Loucy (cell line): ENCODE measurements around the gene TMEM87A.

Experiments used
- H2AFZ ChIP-seq: fragments of 200-600 bp; sonication (generic); 2 replicates; pipeline ENCODE4 v1.6.0; 2016; ENCODE audit warnings: antibody characterized with exemption, mild to moderate bottlenecking, low read length, moderate library complexity
- H3F3A ChIP-seq: fragments of 200-600 bp; 2 replicates; pipeline ENCODE4 v1.6.0; 2016; ENCODE audit warnings: antibody characterized with exemption, low read depth, mild to moderate bottlenecking
- H3K27me3 ChIP-seq: fragments of 200-600 bp; sonication (generic); 2 replicates; pipeline ENCODE4 v1.6.1; 2014; ENCODE audit warnings: low read length, mild to moderate bottlenecking; ENCODE audit not compliant: insufficient read depth, poor library complexity, severe bottlenecking
- H3K36me3 ChIP-seq: fragments of 200-600 bp; sonication (generic); 2 replicates; pipeline ENCODE4 v1.6.1; 2016; ENCODE audit warnings: low read length; ENCODE audit not compliant: insufficient read depth
- H3K4me1 ChIP-seq: fragments of 200-600 bp; sonication (generic); 2 replicates; pipeline ENCODE4 v1.5.1; 2014; ENCODE audit warnings: low read length, mild to moderate bottlenecking; ENCODE audit not compliant: insufficient read depth, poor library complexity, severe bottlenecking
- H3K4me2 ChIP-seq: fragments of 200-600 bp; sonication (generic); 2 replicates; pipeline ENCODE4 v1.6.0; 2014; ENCODE audit warnings: antibody characterized with exemption, low read length, low read depth, mild to moderate bottlenecking; ENCODE audit not compliant: poor library complexity, severe bottlenecking
- H3K4me3 ChIP-seq: fragments of 200-600 bp; sonication (generic); 2 replicates; pipeline ENCODE4 v1.5.1; 2014; ENCODE audit warnings: low read length, mild to moderate bottlenecking, mixed read lengths; ENCODE audit not compliant: poor library complexity, severe bottlenecking
- H3K79me2 ChIP-seq: fragments of 200-600 bp; sonication (generic); 2 replicates; pipeline ENCODE4 v1.6.1; 2014; ENCODE audit warnings: low read length; ENCODE audit not compliant: insufficient read depth
- H3K9ac ChIP-seq: fragments of 200-600 bp; sonication (generic); 2 replicates; pipeline ENCODE4 v1.6.0; 2014; ENCODE audit warnings: mild to moderate bottlenecking, low read depth, low read length, moderate library complexity; ENCODE audit not compliant: poor library complexity, severe bottlenecking
- H3K9me2 ChIP-seq: fragments of 200-600 bp; sonication (generic); replicated peaks from 2 replicates; pipeline ENCODE4 v1.6.1; 2016; ENCODE audit warnings: low read depth, low read length, mixed read lengths
- H3K9me3 ChIP-seq: fragments of 200-600 bp; sonication (generic); 2 replicates; pipeline ENCODE4 v1.6.1; 2014; ENCODE audit warnings: mild to moderate bottlenecking, antibody characterized with exemption, low read length, low read depth; ENCODE audit not compliant: insufficient read depth
- H4K20me1 ChIP-seq: fragments of 200-600 bp; sonication (generic); 2 replicates; pipeline ENCODE4 v1.6.0; 2014; ENCODE audit warnings: antibody characterized with exemption, low read length, mild to moderate bottlenecking; ENCODE audit not compliant: insufficient read depth, poor library complexity, severe bottlenecking
- CTCF ChIP-seq: fragments of 200-600 bp; sonication (generic); conservative IDR thresholded peaks from 2 replicates; pipeline ENCODE4 v1.5.1; 2014; ENCODE audit warnings: mild to moderate bottlenecking, antibody characterized with exemption, low read length
- EZH2phosphoT487 ChIP-seq: fragments of 200-600 bp; IDR thresholded peaks from 2 replicates; pipeline ENCODE4 v1.6.1; 2018; ENCODE audit warnings: antibody characterized with exemption, mild to moderate bottlenecking, moderate library complexity, borderline replicate concordance

Gene TMEM87A

GRCh38 chr15:42198516-42198915 is 74.7 kb downstream of the TMEM87A start:
- Histone ChIP-seq H2AFZ (no peak overlapping the region), H4K20me1 (no peaks in the 10 kb centered on the region), H3K27me3 (no peaks in the 10 kb centered on the region), H3K9ac (no peak overlapping the region), H3K9me2 (no peaks in the 10 kb centered on the region), H3K4me2 (no peak overlapping the region), H3K79me2 (no peaks in the 10 kb centered on the region), H3K36me3 (no peaks in the 10 kb centered on the region; the same call in 1 of the 2 replicates), H3K4me3 (no peak overlapping the region), H3K9me3 (no peaks in the 10 kb centered on the region), H3F3A (no peaks in the 10 kb centered on the region), H3K4me1 (no peaks in the 10 kb centered on the region)
- no peak for TF ChIP-seq EZH2phosphoT487
- TF ChIP-seq CTCF, result no peak

GRCh38 chr15:42194513-42194912 is 78.7 kb downstream of the TMEM87A start:
- H3K4me2 ChIP-seq, result no peak overlapping the region
- no peak overlapping the region for H3K9ac ChIP-seq
- TF ChIP-seq EZH2phosphoT487 (no peak), CTCF (no peak)
- H3K4me3 ChIP-seq, result no peak overlapping the region
- H3K9me3 ChIP-seq, result no peaks in the 10 kb centered on the region
- no peaks in the 10 kb centered on the region for H3K79me2 ChIP-seq
- no peaks in the 10 kb centered on the region for H3F3A ChIP-seq
- H3K9me2 ChIP-seq, result no peaks in the 10 kb centered on the region
- H3K4me1 ChIP-seq, result peaks cover 22% of the 10 kb centered on the region
- H3K27me3 ChIP-seq, result no peaks in the 10 kb centered on the region
- H3K36me3 ChIP-seq, result peaks cover 12% of the 10 kb centered on the region; the same call in 1 of the 2 replicates
- no peaks in the 10 kb centered on the region for H4K20me1 ChIP-seq
- no peak overlapping the region for H2AFZ ChIP-seq

- no peaks in the 10 kb centered on the region for H4K20me1 ChIP-seq
- H3K27me3 ChIP-seq, result no peaks in the 10 kb centered on the region
- no peaks in the 10 kb centered on the region for H3K9me2 ChIP-seq
- H3K36me3 ChIP-seq, result peaks cover 20% of the 10 kb centered on the region; the same call in 1 of the 2 replicates
- H3K4me1 ChIP-seq, result peaks cover 22% of the 10 kb centered on the region
- no peak overlapping the region for H3K9ac ChIP-seq
- H3K79me2 ChIP-seq, result no peaks in the 10 kb centered on the region
- H3K9me3 ChIP-seq, result no peaks in the 10 kb centered on the region
- H3F3A ChIP-seq, result no peaks in the 10 kb centered on the region
- H3K4me2 ChIP-seq, result no peak overlapping the region
- no peak overlapping the region for H3K4me3 ChIP-seq
- TF ChIP-seq EZH2phosphoT487, result no peak
- no peak for TF ChIP-seq CTCF
- no peak overlapping the region for H2AFZ ChIP-seq
These were observed 79.8 kb downstream of the TMEM87A start for GRCh38 chr15:42193383-42193782.
